Measurements from ENCODE around the gene MTA1. TPM values are rescaled to one million over a fixed set of nuclear protein-coding genes. Genes with fewer than 3 reads are reported as not detected.

Gene MTA1
- total and polyA plus RNA-seq, 2 experiments from 2014 or later, result 8.1 to 37.0 TPM

GRCh38 chr14:105442125-105442524 is 22.5 kb downstream of the MTA1 start:
- H2AFZ ChIP-seq, result no peak overlapping the region
- H3K4me2 ChIP-seq (ENCODE audit: unreplicated experiment), result no peak overlapping the region
- no peak overlapping the region for H3K4me3 ChIP-seq
- H3K79me2 ChIP-seq (ENCODE audit: insufficient read depth), result peaks cover 44% of the 10 kb centered on the region
- WGBS, 2 experiments (ENCODE audit: low coverage in 1 of 2, low lambda C conversion rate in 2 of 2, missing lambda C conversion rate in 2 of 2), result 81 to 82% methylated on average over 17 of the region's 17 CpGs
- H3K9me2 ChIP-seq (ENCODE audit: insufficient read depth), result no peaks in the 10 kb centered on the region
- TF ChIP-seq EZH2phosphoT487 (IDR thresholded peaks at IDR 0.05; ENCODE audit: insufficient read depth, low read depth) (no peak), EZH2 (IDR thresholded peaks at IDR 0.05; ENCODE audit: insufficient read depth, poor library complexity, severe bottlenecking) (no peak)
- in situ Hi-C loops (cut with MboI), result no loop called here
- no peaks in the 10 kb centered on the region for H3K9me3 ChIP-seq (ENCODE audit: low read depth)
- no peak for DNase-seq
- no peaks in the 10 kb centered on the region for H3K27me3 ChIP-seq (replicated peaks; ENCODE audit: insufficient read depth)
- H3K27ac ChIP-seq, result no peak overlapping the region
- no peaks in the 10 kb centered on the region for H3K36me3 ChIP-seq (ENCODE audit: low read depth)
- H3K9ac ChIP-seq, result no peak overlapping the region
- H3K4me1 ChIP-seq (ENCODE audit: insufficient read depth), result no peaks in the 10 kb centered on the region
- no peaks in the 10 kb centered on the region for H3F3A ChIP-seq (ENCODE audit: insufficient read depth)
- H4K20me1 ChIP-seq (ENCODE audit: insufficient read depth), result no peaks in the 10 kb centered on the region

- Histone ChIP-seq H3K36me3 (ENCODE audit: low read depth) (no peaks in the 10 kb centered on the region), H3K27me3 (replicated peaks; ENCODE audit: insufficient read depth) (no peaks in the 10 kb centered on the region), H2AFZ (no peak overlapping the region), H4K20me1 (ENCODE audit: insufficient read depth) (no peaks in the 10 kb centered on the region), H3K27ac (no peak overlapping the region), H3K9me3 (ENCODE audit: low read depth) (no peaks in the 10 kb centered on the region), H3K4me3 (no peak overlapping the region), H3K9ac (no peak overlapping the region), H3K4me1 (ENCODE audit: insufficient read depth) (no peaks in the 10 kb centered on the region), H3K79me2 (ENCODE audit: insufficient read depth) (peaks cover 40% of the 10 kb centered on the region), H3K4me2 (ENCODE audit: unreplicated experiment) (no peak overlapping the region), H3F3A (ENCODE audit: insufficient read depth) (no peaks in the 10 kb centered on the region), H3K9me2 (ENCODE audit: insufficient read depth) (no peaks in the 10 kb centered on the region)
- no peak for DNase-seq
- TF ChIP-seq EZH2 (IDR thresholded peaks at IDR 0.05; ENCODE audit: insufficient read depth, poor library complexity, severe bottlenecking) (no peak), EZH2phosphoT487 (IDR thresholded peaks at IDR 0.05; ENCODE audit: insufficient read depth, low read depth) (no peak)
- in situ Hi-C loops (cut with MboI), result no loop called here
- WGBS, 2 experiments (ENCODE audit: low coverage in 1 of 2, low lambda C conversion rate in 2 of 2, missing lambda C conversion rate in 2 of 2), result 84% methylated on average over 12 of the region's 12 CpGs
These were observed 23.2 kb downstream of the MTA1 start for GRCh38 chr14:105442834-105443233.

- H3K79me2 ChIP-seq (ENCODE audit: insufficient read depth), result peaks cover 27% of the 10 kb centered on the region; the same call in 1 of the 2 replicates
- WGBS, 2 experiments (ENCODE audit: low coverage in 1 of 2, low lambda C conversion rate in 2 of 2, missing lambda C conversion rate in 2 of 2), result 87 to 88% methylated on average over 17 of the region's 17 CpGs
- H3K27me3 ChIP-seq (replicated peaks; ENCODE audit: insufficient read depth), result no peaks in the 10 kb centered on the region
- no peaks in the 10 kb centered on the region for H3F3A ChIP-seq (ENCODE audit: insufficient read depth)
- no peak for DNase-seq
- H3K9me3 ChIP-seq (ENCODE audit: low read depth), result no peaks in the 10 kb centered on the region
- in situ Hi-C loops (cut with MboI), result no loop called here
- TF ChIP-seq EZH2phosphoT487 (IDR thresholded peaks at IDR 0.05; ENCODE audit: insufficient read depth, low read depth), result no peak
- no peak for TF ChIP-seq EZH2 (IDR thresholded peaks at IDR 0.05; ENCODE audit: insufficient read depth, poor library complexity, severe bottlenecking)
- no peaks in the 10 kb centered on the region for H3K9me2 ChIP-seq (ENCODE audit: insufficient read depth)
- no peak overlapping the region for H3K27ac ChIP-seq
- H2AFZ ChIP-seq, result no peak overlapping the region
- H3K9ac ChIP-seq, result no peak overlapping the region
- H4K20me1 ChIP-seq (ENCODE audit: insufficient read depth), result no peaks in the 10 kb centered on the region
- no peaks in the 10 kb centered on the region for H3K4me1 ChIP-seq (ENCODE audit: insufficient read depth)
- no peak overlapping the region for H3K4me3 ChIP-seq
- H3K4me2 ChIP-seq (ENCODE audit: unreplicated experiment), result no peak overlapping the region
- no peaks in the 10 kb centered on the region for H3K36me3 ChIP-seq (ENCODE audit: low read depth)
These were observed 25.2 kb downstream of the MTA1 start for GRCh38 chr14:105444859-105445258.

- no peaks in the 10 kb centered on the region for H3K27me3 ChIP-seq (replicated peaks; ENCODE audit: insufficient read depth)
- 85 to 91% methylated on average over 13 to 24 of the region's 24 CpGs for WGBS, 2 experiments (ENCODE audit: low coverage in 1 of 2, low lambda C conversion rate in 2 of 2, missing lambda C conversion rate in 2 of 2)
- no peaks in the 10 kb centered on the region for H3K9me2 ChIP-seq (ENCODE audit: insufficient read depth)
- no peaks in the 10 kb centered on the region for H3K4me1 ChIP-seq (ENCODE audit: insufficient read depth)
- H3K36me3 ChIP-seq (ENCODE audit: low read depth), result no peaks in the 10 kb centered on the region; the same call in 1 of the 2 replicates
- no peaks in the 10 kb centered on the region for H3K9me3 ChIP-seq (ENCODE audit: low read depth)
- no peaks in the 10 kb centered on the region for H4K20me1 ChIP-seq (ENCODE audit: insufficient read depth)
- in situ Hi-C loops (cut with MboI), result no loop called here
- no peak overlapping the region for H3K27ac ChIP-seq
- H3F3A ChIP-seq (ENCODE audit: insufficient read depth), result no peaks in the 10 kb centered on the region
- no peak for TF ChIP-seq EZH2phosphoT487 (IDR thresholded peaks at IDR 0.05; ENCODE audit: insufficient read depth, low read depth)
- no peak for TF ChIP-seq EZH2 (IDR thresholded peaks at IDR 0.05; ENCODE audit: insufficient read depth, poor library complexity, severe bottlenecking)
- no peak for DNase-seq
- no peak overlapping the region for H3K9ac ChIP-seq
- H2AFZ ChIP-seq, result no peak overlapping the region
- H3K4me3 ChIP-seq, result no peak overlapping the region
- peaks cover 23% of the 10 kb centered on the region; the same call in 1 of the 2 replicates for H3K79me2 ChIP-seq (ENCODE audit: insufficient read depth)
- no peak overlapping the region for H3K4me2 ChIP-seq (ENCODE audit: unreplicated experiment)
These were observed 25.7 kb downstream of the MTA1 start for GRCh38 chr14:105445290-105445689.
